CD4-positive, alpha-beta T cell treated with Interleukin-17A for 4 hours (primary cell): ENCODE results near the gene PILRA.
"Not testable (repeated sequence)": the region's sequence is repeated elsewhere in the genome, so short reads cannot be mapped to it uniquely, and the experiment has no call there.

Source experiments
- DNase-seq: peaks from one replicate; pipeline ENCODE4 v3.0.0-alpha.2; 2020; ENCODE audit warnings: mixed read lengths

The PILRA gene

GRCh38 chr7:100358027-100358856 is 15.0 kb upstream of the PILRA start, which contains the start of gene PILRB:
Gene PILRB, plus strand, starts transcription at chr7:100358117. Its CDS starts 186 bp downstream, at chr7:100358303.
- no peak for DNase-seq

DNA sequence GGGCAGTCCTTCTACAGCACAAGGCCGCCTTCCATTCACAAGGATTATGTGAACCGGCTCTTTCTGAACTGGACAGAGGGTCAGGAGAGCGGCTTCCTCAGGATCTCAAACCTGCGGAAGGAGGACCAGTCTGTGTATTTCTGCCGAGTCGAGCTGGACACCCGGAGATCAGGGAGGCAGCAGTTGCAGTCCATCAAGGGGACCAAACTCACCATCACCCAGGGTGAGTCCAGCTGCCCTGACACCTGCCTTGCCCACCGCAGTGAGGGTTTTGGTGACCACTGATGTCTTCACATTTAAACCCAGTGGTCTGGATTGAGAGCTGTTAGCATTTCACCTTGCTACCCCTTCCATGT is 14.5 kb upstream of the PILRA start:
- no peak for DNase-seq

DNA sequence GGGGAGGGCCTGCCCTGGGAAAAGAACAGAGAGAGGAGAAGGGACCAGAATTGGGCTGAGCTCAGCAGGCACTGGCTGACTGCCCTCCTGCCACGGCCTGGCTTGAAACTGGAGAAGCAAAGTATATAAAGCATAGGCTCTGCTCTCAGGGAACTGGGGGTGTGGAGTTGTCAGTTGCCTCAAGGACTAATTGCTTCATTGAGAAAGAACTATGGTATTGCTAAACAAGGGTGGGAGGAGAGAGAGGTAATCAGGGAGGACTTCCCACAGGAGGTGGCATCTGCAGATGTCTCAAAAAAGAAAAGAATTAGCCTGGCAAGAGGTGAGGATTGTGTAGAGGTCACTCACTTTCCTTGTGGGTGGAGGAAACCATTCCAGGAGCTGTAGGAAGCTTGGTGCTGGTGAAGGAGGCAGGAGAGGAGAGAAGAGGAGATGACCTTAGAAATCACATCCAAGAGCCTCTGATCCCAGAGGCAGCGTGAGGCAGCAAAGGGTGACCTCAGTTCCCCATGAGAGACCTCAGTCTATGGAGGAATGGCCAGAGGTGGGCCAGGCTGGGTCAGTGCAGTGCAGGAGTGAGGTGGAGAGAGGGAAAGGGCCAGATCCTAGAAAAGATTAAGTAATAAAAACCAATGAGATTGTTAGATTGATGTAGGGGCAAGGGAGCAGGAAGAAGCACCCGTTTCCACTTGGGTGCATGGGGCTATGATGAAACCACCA is 13.0 kb upstream of the PILRA start:
- no peak for DNase-seq

DNA sequence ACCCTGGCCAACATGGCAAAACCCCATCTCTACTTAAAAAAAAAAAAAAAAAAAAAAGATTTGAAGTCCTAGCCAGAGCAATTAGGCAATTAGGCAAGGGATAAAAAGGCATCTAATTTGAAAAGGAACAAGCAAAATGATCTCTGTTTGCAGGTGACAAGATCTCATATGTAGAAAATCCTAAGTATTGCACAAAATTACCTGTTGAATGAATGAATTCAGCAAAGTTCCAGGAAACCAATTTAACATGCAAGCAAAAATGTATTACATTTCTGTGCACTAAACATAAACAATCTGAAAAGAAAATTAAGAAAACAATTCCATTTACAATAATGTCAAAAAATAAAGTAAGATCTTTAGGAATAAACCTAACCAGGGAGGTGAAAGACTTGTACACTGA is 10.2 kb upstream of the PILRA start:
- no peak for DNase-seq

DNA sequence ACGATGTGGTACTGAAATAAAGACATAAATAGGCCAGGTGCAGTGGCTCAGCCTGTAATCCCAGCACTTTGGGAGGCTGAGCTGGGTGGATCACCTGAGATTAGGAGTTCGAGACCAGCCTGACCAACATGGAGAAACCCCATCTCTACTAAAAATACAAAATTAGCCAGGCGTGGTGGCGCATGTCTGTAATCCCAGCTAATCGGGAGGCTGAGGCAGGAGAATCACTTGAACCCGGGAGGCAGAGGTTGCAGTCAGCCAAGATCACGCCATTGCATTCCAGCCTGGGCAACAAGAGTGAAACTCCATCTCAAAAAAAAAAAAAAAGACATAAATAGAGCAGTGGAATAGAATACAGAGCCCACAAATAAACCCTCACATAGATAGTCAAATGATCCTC is 9.5 kb upstream of the PILRA start:
- DNase-seq, result not testable (repeated sequence)

GRCh38 chr7:100364480-100364879 is 8.8 kb upstream of the PILRA start:
- DNase-seq, result no peak

- DNase-seq, result not testable (repeated sequence)
Observed at GRCh38 chr7:100365998-100366367, 7.3 kb upstream of the PILRA start.

- DNase-seq, result no peak
Observed at GRCh38 chr7:100366411-100367250, 6.7 kb upstream of the PILRA start.

- DNase-seq, result no peak
Observed at GRCh38 chr7:100367251-100367620, 6.1 kb upstream of the PILRA start.

GRCh38 chr7:100367676-100368613 is 5.3 kb upstream of the PILRA start:
- no peak for DNase-seq

GRCh38 chr7:100369105-100369504 is 4.2 kb upstream of the PILRA start:
- peak; percentile 9 for DNase-seq

DNA sequence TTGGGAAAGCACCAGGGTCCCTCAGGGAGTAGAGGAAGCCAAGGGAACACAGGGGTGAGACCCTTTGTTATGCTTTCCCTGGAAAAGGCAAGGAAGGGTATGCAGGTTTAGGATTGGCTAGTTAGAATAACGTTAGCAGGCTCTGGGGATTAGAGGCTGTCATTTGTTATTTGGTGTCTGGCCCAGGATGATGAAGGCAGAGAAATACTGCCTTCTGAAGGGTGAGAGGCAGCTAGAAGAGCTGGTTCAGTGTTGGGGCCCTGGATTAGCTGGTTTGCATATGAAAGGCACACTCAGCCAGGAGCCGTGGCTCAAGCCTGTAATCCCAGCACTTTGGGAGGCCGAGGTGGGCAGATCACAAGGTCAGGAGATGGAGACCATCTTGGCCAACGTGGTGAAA is 3.0 kb upstream of the PILRA start:
- no peak for DNase-seq

DNA sequence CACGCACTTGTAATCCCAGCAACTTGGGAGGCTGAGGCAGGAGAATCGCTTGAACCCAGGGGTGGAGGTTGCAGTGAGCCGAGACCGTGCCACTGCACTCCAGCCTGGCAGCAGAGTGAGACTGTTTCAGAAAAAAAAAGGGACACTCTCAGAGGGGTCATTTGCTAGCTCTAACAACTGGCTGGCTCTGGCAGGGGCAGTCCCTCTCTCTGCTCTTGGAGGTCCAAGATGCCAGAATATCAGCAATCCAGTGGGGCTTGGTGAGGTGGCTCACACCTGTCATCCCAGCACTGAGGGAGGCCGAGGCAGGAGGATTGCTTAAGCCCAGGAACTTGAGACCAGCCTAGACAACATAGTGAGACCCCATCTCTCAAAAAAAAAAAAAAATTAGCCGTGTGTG is 2.5 kb upstream of the PILRA start:
- no peak for DNase-seq

DNA sequence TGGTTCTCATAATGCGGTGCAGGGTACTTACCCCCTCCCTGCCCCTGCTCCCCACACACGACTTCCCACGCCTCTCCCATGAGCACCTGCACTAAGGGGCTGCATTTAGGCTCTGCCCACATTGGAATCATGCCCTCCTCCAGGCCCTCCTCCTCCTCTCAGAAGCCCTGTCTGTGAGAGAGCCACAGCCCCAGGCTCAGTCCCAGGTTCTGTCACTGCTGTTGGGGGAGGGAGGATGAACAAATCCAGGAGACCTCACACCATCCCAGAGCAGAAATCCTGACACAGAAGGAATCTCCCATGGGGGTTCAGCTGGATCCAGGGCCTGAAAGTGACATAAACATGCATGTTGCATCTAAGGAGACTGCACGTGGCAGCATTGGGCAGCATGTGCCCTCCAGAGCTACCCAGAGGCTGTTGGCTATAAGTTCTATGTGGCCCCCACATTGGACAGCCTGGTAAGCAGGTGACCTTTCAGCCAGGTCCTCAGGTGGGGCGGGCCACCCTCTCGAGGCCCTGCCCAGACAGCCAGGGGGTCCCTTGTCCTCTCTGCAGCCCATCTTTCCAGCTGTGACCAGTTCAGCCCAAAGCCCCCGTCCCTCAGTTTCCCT is 1.6 kb upstream of the PILRA start:
- DNase-seq, result no peak

DNA sequence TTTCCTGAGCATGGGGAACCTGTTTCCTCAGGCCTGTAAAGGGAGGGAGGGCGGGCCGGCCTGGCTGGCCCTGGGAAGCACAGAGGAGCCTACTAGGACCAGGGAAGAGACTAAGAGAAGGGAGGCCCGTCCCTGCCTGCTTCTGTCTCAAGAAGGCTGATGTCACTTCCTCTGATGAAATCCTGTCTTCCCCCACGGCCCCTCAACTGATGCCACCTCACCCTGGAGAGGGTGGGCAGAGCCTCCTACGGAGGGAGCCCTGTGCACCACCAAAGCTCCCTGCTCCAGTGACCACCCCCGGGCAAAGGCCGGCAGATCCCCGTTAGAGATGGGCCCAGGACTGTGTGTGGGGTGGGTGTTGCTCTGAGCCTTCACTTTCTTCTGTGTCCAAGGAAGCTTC is 1.0 kb upstream of the PILRA start:
- no peak for DNase-seq

DNA sequence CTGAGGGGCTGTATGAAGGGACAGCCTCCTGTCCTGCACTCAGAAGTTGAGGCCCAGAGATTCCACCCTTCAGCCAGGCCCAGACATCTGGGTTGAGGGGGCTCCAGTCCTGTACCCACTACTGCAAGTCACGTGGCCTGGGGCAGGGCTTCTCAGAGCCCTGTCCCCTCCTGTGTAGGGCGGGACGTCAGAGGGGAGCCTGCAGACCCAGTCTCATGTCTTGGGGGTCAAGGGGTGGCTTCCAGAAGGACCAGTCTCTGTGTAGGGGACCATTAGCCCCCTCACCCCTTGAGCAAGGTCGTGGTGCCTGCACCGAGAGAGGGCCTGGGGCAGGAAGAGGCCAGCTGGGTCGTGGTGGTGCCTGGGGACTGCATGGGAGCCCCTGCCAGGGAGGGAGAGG is 593 bp upstream of the PILRA start:
- DNase-seq, result no peak

GRCh38 chr7:100373870-100374598 is 747 bp downstream of the PILRA start:
- DNase-seq, result not testable (repeated sequence)

GRCh38 chr7:100374601-100375000 is 1.3 kb downstream of the PILRA start:
- DNase-seq, result no peak

- no peak for DNase-seq
Observed at GRCh38 chr7:100376066-100376465, 2.8 kb downstream of the PILRA start.

- no peak for DNase-seq
Observed at GRCh38 chr7:100378114-100378755, 4.9 kb downstream of the PILRA start.

DNA sequence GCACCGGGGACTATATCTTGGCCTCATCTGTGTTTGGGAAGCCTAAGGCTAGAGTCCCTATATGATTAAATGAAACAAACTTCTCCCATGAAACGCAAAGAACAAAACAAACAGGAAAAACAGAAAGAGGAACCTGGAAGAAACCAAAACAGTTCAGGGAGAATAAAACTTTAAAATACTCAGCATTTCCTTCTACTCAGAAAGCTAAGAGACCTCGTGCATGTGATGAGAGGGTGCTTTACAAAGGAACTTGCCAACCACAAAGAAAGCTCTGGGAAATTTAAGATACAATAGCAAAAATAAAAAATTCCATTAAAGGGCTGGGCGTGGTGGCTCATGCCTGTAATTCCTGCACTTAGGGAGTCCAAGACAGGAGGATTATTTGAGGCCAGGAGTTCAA is 6.9 kb downstream of the PILRA start:
- no peak for DNase-seq
